BLaER1 treated with 17β-estradiol and CSF1 and Interleukin-3, amounts not matched to agents 10 nM and 100 nM (cell line): ENCODE results near the gene LRCH3.

Experiments
- H3K27ac ChIP-seq, 11 experiments: shearing (Covaris generic); formaldehyde crosslinking; 2 replicates each; pipeline ENCODE4 v1.8.1; 2022
- H3K27me3 ChIP-seq, 11 experiments: shearing (Covaris generic); formaldehyde crosslinking; 2 replicates each; pipeline ENCODE4 v1.8.1; 2022
- H3K36me3 ChIP-seq, 11 experiments: shearing (Covaris generic); formaldehyde crosslinking; 2 replicates each; pipeline ENCODE4 v1.8.1; 2022
- H3K4me1 ChIP-seq, 10 experiments: shearing (Covaris generic); formaldehyde crosslinking; 2 replicates each; pipeline ENCODE4 v1.8.1; 2022
- H3K4me2 ChIP-seq, 11 experiments: shearing (Covaris generic); formaldehyde crosslinking; 2 replicates each; pipeline ENCODE4 v1.8.1; 2022
- H3K4me3 ChIP-seq, 10 experiments: shearing (Covaris generic); formaldehyde crosslinking; 2 replicates each; pipeline ENCODE4 v1.8.1; 2022
- H3K9ac ChIP-seq, 11 experiments: shearing (Covaris generic); formaldehyde crosslinking; 2 replicates each; pipeline ENCODE4 v1.8.1; 2022
- H3K9me3 ChIP-seq, 11 experiments: shearing (Covaris generic); formaldehyde crosslinking; replicated peaks in 1 of 11; 2 replicates each; pipeline ENCODE4 v1.8.1; 2022
- H4K20me1 ChIP-seq, 11 experiments: shearing (Covaris generic); formaldehyde crosslinking; 2 replicates each; pipeline ENCODE4 v1.8.1; 2022
- Cebpa-rat ChIP-seq, 11 experiments: shearing (Covaris generic); IDR thresholded peaks; 2 replicates each; pipeline ENCODE4 v1.8.1; 2022

The LRCH3 gene

GRCh38 chr3:197791113-197791891 is at the start of gene LRCH3:
LRCH3 (plus strand) TSS chr3:197791254; CDS start chr3:197791279, 25 bp downstream.
- no peaks in the 10 kb centered on the region for H3K9me3 ChIP-seq
- peak within 1 kb of the TSS; percentile 92 to 99 (median 96) for H3K9ac ChIP-seq
- H3K4me2 ChIP-seq = peak within 1 kb of the TSS; percentile 73 to 92 (median 84)
- peak within 1 kb of the TSS; percentile 78 to 92 (median 82) for H3K4me3 ChIP-seq
- H3K27ac ChIP-seq = peak within 1 kb of the TSS; percentile 91 to 99 (median 95)
- no peaks in the 10 kb centered on the region for H3K27me3 ChIP-seq
- peaks cover 20 to 38% (median 31%) of the 10 kb centered on the region in 10 experiments for H3K4me1 ChIP-seq
- no peak for TF ChIP-seq Cebpa-rat (IDR thresholded peaks at IDR 0.05)
- H3K36me3 ChIP-seq = peaks cover 5 to 26% (median 22%) of the 10 kb centered on the region in 11 experiments; a peak in 18 of 22 replicates
- peaks cover 0 to 34% (median 6%) of the 10 kb centered on the region in 11 experiments; a peak in 7 of 22 replicates for H4K20me1 ChIP-seq

- TF ChIP-seq Cebpa-rat (IDR thresholded peaks at IDR 0.05) = no peak
Observed at GRCh38 chr3:197742787-197743186, 48.3 kb upstream of the LRCH3 start.

DNA sequence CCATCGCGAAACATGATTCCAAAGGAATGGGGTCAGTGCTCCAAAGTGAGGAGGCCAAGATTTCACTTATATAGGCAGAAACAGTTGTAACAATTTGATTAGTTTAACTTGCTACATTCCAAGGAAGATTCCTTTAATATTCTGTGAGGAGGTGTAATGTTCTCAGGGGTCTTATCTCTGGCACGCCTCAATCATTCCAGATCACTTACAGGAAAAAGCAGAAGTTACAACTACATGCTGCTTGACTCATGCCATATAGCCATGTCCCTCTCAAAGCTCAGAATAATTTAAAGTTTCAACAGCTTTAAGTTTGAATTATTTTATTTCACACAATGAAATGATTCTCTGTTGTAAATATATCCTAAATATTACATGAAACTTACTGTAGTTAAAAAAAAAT is 44.8 kb upstream of the LRCH3 start:
- peaks cover 0 to 12% (median 6%) of the 10 kb centered on the region in 11 experiments; a peak in 11 of 22 replicates for H4K20me1 ChIP-seq
- peaks cover 0 to 4% (median 0%) of the 10 kb centered on the region in 11 experiments; a peak in 1 of 22 replicates for H3K9me3 ChIP-seq
- peak overlapping the region in 5 of 11 experiments; percentile 37 to 61 (median 55); a peak in 7 of 22 replicates for H3K4me2 ChIP-seq
- H3K4me3 ChIP-seq = no peak overlapping the region
- H3K9ac ChIP-seq = no peak overlapping the region
- H3K27ac ChIP-seq = no peak overlapping the region
- TF ChIP-seq Cebpa-rat (IDR thresholded peaks at IDR 0.05) = no peak
- H3K27me3 ChIP-seq = no peaks in the 10 kb centered on the region
- peaks cover 12 to 35% (median 25%) of the 10 kb centered on the region in 10 experiments for H3K4me1 ChIP-seq
- no peaks in the 10 kb centered on the region for H3K36me3 ChIP-seq

More at GRCh38 chr3:197742787-197743186, 48.3 kb upstream of the LRCH3 start:
- no peak overlapping the region for H3K4me2 ChIP-seq
- H3K36me3 ChIP-seq = no peaks in the 10 kb centered on the region
- no peaks in the 10 kb centered on the region for H3K27me3 ChIP-seq
- H3K9ac ChIP-seq = no peak overlapping the region
- H3K4me3 ChIP-seq = no peak overlapping the region
- H3K4me1 ChIP-seq = peaks cover 9 to 26% (median 18%) of the 10 kb centered on the region in 10 experiments
- H3K9me3 ChIP-seq = peaks cover 0 to 4% (median 0%) of the 10 kb centered on the region in 11 experiments; a peak in 1 of 22 replicates
- no peaks in the 10 kb centered on the region for H4K20me1 ChIP-seq
- H3K27ac ChIP-seq = no peak overlapping the region

DNA sequence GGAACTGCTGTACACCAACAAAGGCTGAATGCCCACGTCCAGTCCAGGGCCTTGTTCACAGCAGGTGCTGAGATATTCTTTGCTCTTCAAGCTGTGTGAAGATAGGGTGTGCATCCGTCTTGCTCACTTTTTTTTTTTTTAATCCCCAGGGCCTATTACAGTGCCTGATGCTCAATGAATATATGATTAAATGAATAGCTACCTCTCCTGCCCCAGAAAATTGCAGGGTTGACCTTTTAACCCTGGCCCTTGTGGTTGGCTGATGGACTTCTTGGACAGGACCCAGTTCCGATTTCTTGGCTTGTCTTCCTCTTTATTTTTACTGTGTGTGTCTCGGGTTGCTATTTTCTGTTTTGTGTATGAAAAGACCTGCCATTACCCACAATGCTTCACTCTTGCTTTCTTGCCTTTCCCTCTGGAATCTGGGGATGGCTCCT is 44.2 kb upstream of the LRCH3 start:
- H3K4me1 ChIP-seq = peaks cover 18 to 41% (median 29%) of the 10 kb centered on the region in 10 experiments
- H3K4me2 ChIP-seq = peak overlapping the region in 9 of 11 experiments; percentile 6 to 61 (median 47); a peak in 15 of 22 replicates
- no peak overlapping the region for H3K4me3 ChIP-seq
- no peak for TF ChIP-seq Cebpa-rat (IDR thresholded peaks at IDR 0.05)
- H3K9ac ChIP-seq = no peak overlapping the region
- H4K20me1 ChIP-seq = peaks cover under 1 to 19% (median 12%) of the 10 kb centered on the region in 11 experiments; a peak in 15 of 22 replicates
- H3K36me3 ChIP-seq = peaks cover 0 to 2% (median 0%) of the 10 kb centered on the region in 11 experiments; a peak in 1 of 22 replicates
- peaks cover 0 to 4% (median 0%) of the 10 kb centered on the region in 11 experiments; a peak in 1 of 22 replicates for H3K9me3 ChIP-seq
- H3K27ac ChIP-seq = no peak overlapping the region
- no peaks in the 10 kb centered on the region for H3K27me3 ChIP-seq

GRCh38 chr3:197748597-197749314 is 42.3 kb upstream of the LRCH3 start:
- peaks cover 16 to 36% (median 32%) of the 10 kb centered on the region in 11 experiments; a peak in 17 of 22 replicates for H4K20me1 ChIP-seq
- TF ChIP-seq Cebpa-rat (IDR thresholded peaks at IDR 0.05) = no peak
- H3K27me3 ChIP-seq = no peaks in the 10 kb centered on the region
- H3K36me3 ChIP-seq = peaks cover 0 to 6% (median 0%) of the 10 kb centered on the region in 11 experiments; a peak in 2 of 22 replicates
- peak overlapping the region; percentile 91 to 99 (median 97); a peak in 21 of 22 replicates for H3K9ac ChIP-seq
- H3K9me3 ChIP-seq = peaks cover 0 to 4% (median 0%) of the 10 kb centered on the region in 11 experiments; a peak in 1 of 22 replicates
- H3K4me1 ChIP-seq = peaks cover 35 to 59% (median 47%) of the 10 kb centered on the region in 10 experiments
- H3K4me3 ChIP-seq = peak overlapping the region; percentile 70 to 99 (median 96)
- peak overlapping the region in 9 of 11 experiments; percentile 93 to 99 (median 97); a peak in 18 of 22 replicates for H3K27ac ChIP-seq
- peak overlapping the region; percentile 74 to 95 (median 92) for H3K4me2 ChIP-seq

- Histone ChIP-seq H3K9me3 (peaks cover 0 to 4% (median 0%) of the 10 kb centered on the region in 11 experiments; a peak in 1 of 22 replicates), H3K27me3 (no peaks in the 10 kb centered on the region), H3K4me1 (peaks cover 35 to 64% (median 50%) of the 10 kb centered on the region in 10 experiments), H3K27ac (peak overlapping the region in 9 of 11 experiments; percentile 93 to 99 (median 97); a peak in 18 of 22 replicates), H3K4me3 (peak overlapping the region; percentile 70 to 99 (median 96)), H3K4me2 (peak overlapping the region; percentile 74 to 95 (median 92)), H3K9ac (peak overlapping the region; percentile 91 to 99 (median 97); a peak in 21 of 22 replicates), H3K36me3 (peaks cover 0 to 6% (median 0%) of the 10 kb centered on the region in 11 experiments; a peak in 2 of 22 replicates), H4K20me1 (peaks cover 18 to 41% (median 37%) of the 10 kb centered on the region in 11 experiments; a peak in 18 of 22 replicates)
- no peak for TF ChIP-seq Cebpa-rat (IDR thresholded peaks at IDR 0.05)
Observed at GRCh38 chr3:197749315-197749600, 41.8 kb upstream of the LRCH3 start.

GRCh38 chr3:197749601-197750395 is 41.3 kb upstream of the LRCH3 start, which contains the start of gene FYTTD1:
FYTTD1 (plus strand) TSS chr3:197749883; CDS start chr3:197749972, 89 bp downstream.
- peaks cover 39 to 69% (median 55%) of the 10 kb centered on the region in 10 experiments for H3K4me1 ChIP-seq

More at GRCh38 chr3:197749601-197750395, 41.3 kb upstream of the LRCH3 start, which contains the start of gene FYTTD1:
- Histone ChIP-seq H3K9me3 (no peaks in the 10 kb centered on the region), H3K27me3 (no peaks in the 10 kb centered on the region), H4K20me1 (peaks cover 22 to 46% (median 42%) of the 10 kb centered on the region in 11 experiments; a peak in 19 of 22 replicates), H3K36me3 (peaks cover 0 to 6% (median 0%) of the 10 kb centered on the region in 11 experiments; a peak in 3 of 22 replicates), H3K9ac (peak within 1 kb of the TSS; percentile 91 to 99 (median 97)), H3K4me3 (peak within 1 kb of the TSS; percentile 70 to 99 (median 96)), H3K27ac (peak within 1 kb of the TSS; percentile 85 to 99 (median 97)), H3K4me2 (peak within 1 kb of the TSS; percentile 74 to 95 (median 92))
- TF ChIP-seq Cebpa-rat (IDR thresholded peaks at IDR 0.05) = no peak
